Left renal cortex interstitium (tissue), 4 donors: Measurements from ENCODE around the gene RASSF3. TPM values are rescaled to one million over a fixed set of nuclear protein-coding genes. Genes with fewer than 3 reads are reported as not detected.

Experiments
- polyA plus RNA-seq, 4 donors: library from polyadenylated mRNA; unstranded; fragments of 120-200 nt; gene quantifications; one replicate each; pipeline ENCODE4 v1.2.1, GENCODE V29; 2013; ENCODE audit not compliant: insufficient read length in 4 of 4

Gene RASSF3
- polyA plus RNA-seq, 4 donors = 17.4 to 20.5 (median 18.8) TPM

Other genes with a start within 250 kb of the RASSF3 start
- 1 to 10 TPM in 3 of 4 donors, under 1 TPM in 1; 0.73 to 2.2 (median 1.2) TPM for gene C12orf56, start 219.7 kb upstream of the RASSF3 start, polyA plus RNA-seq
- 10 to 100 TPM; 53.2 to 64.2 (median 58.5) TPM for gene XPOT, start 206.1 kb upstream of the RASSF3 start, polyA plus RNA-seq
- gene TBK1, start 158.4 kb upstream of the RASSF3 start, polyA plus RNA-seq = 10 to 100 TPM; 19.7 to 26.9 (median 23.2) TPM
- 100 to 1,000 TPM; 118 to 172 (median 150) TPM for gene GNS, start 148.9 kb downstream of the RASSF3 start, polyA plus RNA-seq
- gene TBC1D30, start 214.2 kb downstream of the RASSF3 start, polyA plus RNA-seq = 1 to 10 TPM; 5.4 to 6.7 (median 5.8) TPM